OCI-LY7 (cell line): ENCODE results near the gene TM2D3.

ENCODE experiments used
- EZH2phosphoT487 ChIP-seq: fragments of 200-600 bp; sonication (generic); IDR thresholded peaks from 2 replicates; pipeline ENCODE4 v1.6.1; 2018; ENCODE audit warnings: low read depth, borderline replicate concordance, mild to moderate bottlenecking, mixed run types, antibody characterized with exemption, low read length, moderate library complexity, mixed read lengths
- TF ChIP-seq, protein P1 (sequence below): fragments of 200-600 bp; sonication (generic); conservative IDR thresholded peaks from 2 replicates; pipeline ENCODE4 v1.5.1; 2014; ENCODE audit warnings: mild to moderate bottlenecking, antibody characterized with exemption, low read length, moderate library complexity, mixed read lengths

DNA sequence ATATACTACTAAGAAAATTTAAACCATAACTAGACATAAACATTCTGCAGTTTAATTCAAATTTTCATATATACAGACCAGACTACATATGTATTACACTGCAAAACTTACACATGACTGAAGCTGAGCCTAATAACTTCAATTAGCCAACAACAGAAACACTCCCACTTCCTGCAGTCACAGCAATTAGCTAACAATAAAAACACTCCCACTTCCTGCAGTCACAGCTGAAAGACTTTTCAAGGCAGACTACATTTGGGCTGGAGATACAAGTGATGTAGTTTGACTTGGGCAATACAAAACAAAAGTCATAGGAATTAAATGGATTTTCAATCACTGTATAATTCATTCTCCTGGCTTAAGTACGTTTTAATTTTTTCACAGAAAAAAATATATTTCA is 10.3 kb downstream of the TM2D3 start:
- TF ChIP-seq, protein P1, sequence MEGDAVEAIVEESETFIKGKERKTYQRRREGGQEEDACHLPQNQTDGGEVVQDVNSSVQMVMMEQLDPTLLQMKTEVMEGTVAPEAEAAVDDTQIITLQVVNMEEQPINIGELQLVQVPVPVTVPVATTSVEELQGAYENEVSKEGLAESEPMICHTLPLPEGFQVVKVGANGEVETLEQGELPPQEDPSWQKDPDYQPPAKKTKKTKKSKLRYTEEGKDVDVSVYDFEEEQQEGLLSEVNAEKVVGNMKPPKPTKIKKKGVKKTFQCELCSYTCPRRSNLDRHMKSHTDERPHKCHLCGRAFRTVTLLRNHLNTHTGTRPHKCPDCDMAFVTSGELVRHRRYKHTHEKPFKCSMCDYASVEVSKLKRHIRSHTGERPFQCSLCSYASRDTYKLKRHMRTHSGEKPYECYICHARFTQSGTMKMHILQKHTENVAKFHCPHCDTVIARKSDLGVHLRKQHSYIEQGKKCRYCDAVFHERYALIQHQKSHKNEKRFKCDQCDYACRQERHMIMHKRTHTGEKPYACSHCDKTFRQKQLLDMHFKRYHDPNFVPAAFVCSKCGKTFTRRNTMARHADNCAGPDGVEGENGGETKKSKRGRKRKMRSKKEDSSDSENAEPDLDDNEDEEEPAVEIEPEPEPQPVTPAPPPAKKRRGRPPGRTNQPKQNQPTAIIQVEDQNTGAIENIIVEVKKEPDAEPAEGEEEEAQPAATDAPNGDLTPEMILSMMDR = no peak
- TF ChIP-seq EZH2phosphoT487 = no peak
